ENCODE results near the gene PLAC8.

The PLAC8 gene

GRCh38 chr4:83046693-83047473 lies 67.6 kb downstream of the PLAC8 start:
- TF ChIP-seq REST (IDR thresholded peaks at IDR 0.05; ENCODE audit: insufficient read depth in 1 of 2, low read depth in 2 of 2, low read length in 2 of 2) (no peak), FOXP2 (optimal IDR thresholded peaks at IDR 0.05; ENCODE audit: borderline replicate concordance, extremely low read depth, extremely low read length, insufficient read depth) (no peak), POLR2AphosphoS5 (IDR thresholded peaks at IDR 0.05; ENCODE audit: low read depth, low read length) (no peak), TAF1 (IDR thresholded peaks at IDR 0.05; ENCODE audit: borderline replicate concordance, insufficient read depth, low read length) (no peak), SIN3A (IDR thresholded peaks at IDR 0.05; ENCODE audit: borderline replicate concordance, insufficient read depth, low read length) (no peak)

GRCh38 chr4:83043801-83044407 lies 70.6 kb downstream of the PLAC8 start:
- TF ChIP-seq SIN3A (IDR thresholded peaks at IDR 0.05; ENCODE audit: borderline replicate concordance, insufficient read depth, low read length) = no peak
- TF ChIP-seq POLR2AphosphoS5 (IDR thresholded peaks at IDR 0.05; ENCODE audit: low read depth, low read length) = no peak
- TF ChIP-seq REST (IDR thresholded peaks at IDR 0.05; ENCODE audit: insufficient read depth in 1 of 2, low read depth in 2 of 2, low read length in 2 of 2) = no peak
- no peak for TF ChIP-seq FOXP2 (optimal IDR thresholded peaks at IDR 0.05; ENCODE audit: borderline replicate concordance, extremely low read depth, extremely low read length, insufficient read depth)
- TF ChIP-seq TAF1 (IDR thresholded peaks at IDR 0.05; ENCODE audit: borderline replicate concordance, insufficient read depth, low read length) = no peak

- TF ChIP-seq TAF1 (IDR thresholded peaks at IDR 0.05; ENCODE audit: borderline replicate concordance, insufficient read depth, low read length) (no peak), SIN3A (IDR thresholded peaks at IDR 0.05; ENCODE audit: borderline replicate concordance, insufficient read depth, low read length) (no peak), REST (IDR thresholded peaks at IDR 0.05; ENCODE audit: insufficient read depth in 1 of 2, low read depth in 2 of 2, low read length in 2 of 2) (no peak), POLR2AphosphoS5 (IDR thresholded peaks at IDR 0.05; ENCODE audit: low read depth, low read length) (no peak), FOXP2 (optimal IDR thresholded peaks at IDR 0.05; ENCODE audit: borderline replicate concordance, extremely low read depth, extremely low read length, insufficient read depth) (no peak)
Measured at GRCh38 chr4:83040269-83040668, 74.3 kb downstream of the PLAC8 start.

Data from PFSK-1 (cell line).